ENCODE measurements around the gene NTNG1. TPM values are rescaled to one million over a fixed set of nuclear protein-coding genes. Genes with fewer than 3 reads are reported as not detected.

NTNG1 gene
- total and polyA plus RNA-seq, 2 of the 8 experiments (the other 6 are each of a cell fraction or from before 2014, with no cell fraction given) = 1.2 to 4.1 TPM

DNA sequence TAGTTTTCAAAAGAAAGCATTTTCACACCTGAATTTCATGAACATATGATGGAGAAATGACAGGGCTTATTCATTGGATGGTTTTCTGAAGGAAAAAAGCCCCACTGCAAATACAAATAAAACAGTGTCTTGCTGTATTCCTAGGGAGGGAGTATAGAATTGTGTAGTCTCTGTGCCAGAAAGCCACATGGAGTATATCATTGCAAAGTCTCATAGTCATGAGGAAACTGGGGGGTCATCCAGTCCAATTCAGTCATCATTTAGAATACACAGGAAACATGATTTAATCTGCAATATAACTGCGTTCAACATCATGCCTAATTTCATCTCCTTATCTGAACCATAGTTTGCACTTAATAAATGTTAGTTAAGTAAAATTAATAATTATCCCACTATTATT is 222.3 kb downstream of the NTNG1 start:
- H4K8ac ChIP-seq (ENCODE audit: extremely low read depth, insufficient read depth, low read length) = no peak overlapping the region
- no peak overlapping the region for H3K4ac ChIP-seq (replicated peaks; ENCODE audit: insufficient read length, low read depth, low read length)
- no peaks in the 10 kb centered on the region for H3K79me1 ChIP-seq (ENCODE audit: low read depth, low read length)
- FAIRE-seq (no peak), DNase-seq (ENCODE audit: low read depth in 1 of 2, low spot score in 2 of 2) (no peak)
- H3K9ac ChIP-seq (replicated peaks in 1 of 4; ENCODE audit: extremely low read depth in 1 of 4, low read depth in 3 of 4, low read length in 3 of 4) = no peak overlapping the region
- no peaks in the 10 kb centered on the region for H3K36me3 ChIP-seq (ENCODE audit: control insufficient read depth in 2 of 4, insufficient read depth in 4 of 4, low read length in 3 of 4)
- no peaks in the 10 kb centered on the region for H3K79me2 ChIP-seq (ENCODE audit: control insufficient read depth in 1 of 2, insufficient read depth in 2 of 2, low read length in 2 of 2)
- no peak overlapping the region for H3K23ac ChIP-seq (ENCODE audit: insufficient read length)
- H2BK15ac ChIP-seq (ENCODE audit: low read length) = no peak overlapping the region
- H2BK5ac ChIP-seq (ENCODE audit: low read depth, low read length) = no peak overlapping the region
- no peak overlapping the region for H2AFZ ChIP-seq (ENCODE audit: low read length)
- no peak overlapping the region for H2AK5ac ChIP-seq (ENCODE audit: low read depth, low read length)
- H3K14ac ChIP-seq (ENCODE audit: insufficient read length) = no peak overlapping the region
- H2BK120ac ChIP-seq (replicated peaks; ENCODE audit: low read depth, low read length) = no peak overlapping the region
- no peak overlapping the region for H2BK20ac ChIP-seq (ENCODE audit: low read length)
- H4K91ac ChIP-seq (replicated peaks; ENCODE audit: insufficient read length, low read length) = no peak overlapping the region
- no peaks in the 10 kb centered on the region for H4K20me1 ChIP-seq (replicated peaks in 1 of 2; ENCODE audit: control insufficient read depth in 1 of 2, insufficient read depth in 2 of 2, low read length in 2 of 2)
- no peak for TF ChIP-seq RFX5 (IDR thresholded peaks at IDR 0.05; ENCODE audit: borderline replicate concordance, low read depth, low read length)
- no peak for TF ChIP-seq CEBPB (IDR thresholded peaks at IDR 0.05; ENCODE audit: low read depth, low read length)
- no peak for TF ChIP-seq CREB1 (IDR thresholded peaks at IDR 0.05)
- no peak for TF ChIP-seq TBP (IDR thresholded peaks at IDR 0.05; ENCODE audit: low read depth, low read length)
- no peak for TF ChIP-seq CTBP2 (IDR thresholded peaks at IDR 0.05; ENCODE audit: borderline replicate concordance, insufficient read depth, insufficient read length, low read length)
- no peak overlapping the region for H3K18ac ChIP-seq (ENCODE audit: extremely low read depth, low read length)
- no peaks in the 10 kb centered on the region for H3K23me2 ChIP-seq (ENCODE audit: low read depth, low read length)
- H4K5ac ChIP-seq (ENCODE audit: insufficient read length, low read depth, low read length) = no peak overlapping the region
- peaks cover 0 to 4% (median 3%) of the 10 kb centered on the region in 4 experiments; a peak in 1 of 7 replicates for H3K4me1 ChIP-seq (replicated peaks in 1 of 4; ENCODE audit: control insufficient read depth in 3 of 4, insufficient read depth in 4 of 4, low read length in 3 of 4)
- no peak overlapping the region for H3K56ac ChIP-seq (replicated peaks; ENCODE audit: insufficient read length, low read depth, low read length)
- no peak overlapping the region for H2BK12ac ChIP-seq (ENCODE audit: low read depth, low read length)
- WGBS, 2 experiments (ENCODE audit: extremely low coverage in 1 of 2, insufficient coverage in 1 of 2, insufficient read length in 1 of 2, insufficient replicate concordance in 2 of 2, low coverage in 1 of 2, low lambda C conversion rate in 2 of 2, missing lambda C conversion rate in 1 of 2) = 88% methylated on average over 1 of the region's 1 CpG; no CpG with 5 or more reads in 1 of the 2 experiments
- no peak overlapping the region for H3K4me3 ChIP-seq (ENCODE audit: extremely low read depth in 1 of 4, insufficient read depth in 2 of 4, low read depth in 3 of 4, low read length in 4 of 4)
- no peaks in the 10 kb centered on the region for H3K27me3 ChIP-seq (replicated peaks in 1 of 4; ENCODE audit: control insufficient read depth in 3 of 4, extremely low read depth in 1 of 4, insufficient read depth in 3 of 4, low read length in 3 of 4)
- H3K27ac ChIP-seq (ENCODE audit: low read depth, low read length) = no peak overlapping the region
- H3K9me3 ChIP-seq (ENCODE audit: insufficient read depth in 2 of 2, low read depth in 1 of 2, low read length in 1 of 2) = no peaks in the 10 kb centered on the region
- ChIA-PET CTCF (ENCODE audit: partially characterized antibody) (no interaction called here), POLR2A (ENCODE audit: partially characterized antibody) (no interaction called here)
- no peak overlapping the region for H3K4me2 ChIP-seq (ENCODE audit: insufficient read depth in 1 of 2, low read depth in 2 of 2, low read length in 2 of 2)
